Smooth muscle cell of bladder (primary cell): ENCODE measurements around the gene SKOR1. TPM values are rescaled to one million over a fixed set of nuclear protein-coding genes. Genes with fewer than 3 reads are reported as not detected.

Source experiments
- total RNA-seq: library from RNA; depleted of rRNA; stranded (reverse); fragments of >200 nt; gene quantifications from 2 replicates; pipeline ENCODE4 v1.2.3, GENCODE V29; 2014

Gene SKOR1, protein sequence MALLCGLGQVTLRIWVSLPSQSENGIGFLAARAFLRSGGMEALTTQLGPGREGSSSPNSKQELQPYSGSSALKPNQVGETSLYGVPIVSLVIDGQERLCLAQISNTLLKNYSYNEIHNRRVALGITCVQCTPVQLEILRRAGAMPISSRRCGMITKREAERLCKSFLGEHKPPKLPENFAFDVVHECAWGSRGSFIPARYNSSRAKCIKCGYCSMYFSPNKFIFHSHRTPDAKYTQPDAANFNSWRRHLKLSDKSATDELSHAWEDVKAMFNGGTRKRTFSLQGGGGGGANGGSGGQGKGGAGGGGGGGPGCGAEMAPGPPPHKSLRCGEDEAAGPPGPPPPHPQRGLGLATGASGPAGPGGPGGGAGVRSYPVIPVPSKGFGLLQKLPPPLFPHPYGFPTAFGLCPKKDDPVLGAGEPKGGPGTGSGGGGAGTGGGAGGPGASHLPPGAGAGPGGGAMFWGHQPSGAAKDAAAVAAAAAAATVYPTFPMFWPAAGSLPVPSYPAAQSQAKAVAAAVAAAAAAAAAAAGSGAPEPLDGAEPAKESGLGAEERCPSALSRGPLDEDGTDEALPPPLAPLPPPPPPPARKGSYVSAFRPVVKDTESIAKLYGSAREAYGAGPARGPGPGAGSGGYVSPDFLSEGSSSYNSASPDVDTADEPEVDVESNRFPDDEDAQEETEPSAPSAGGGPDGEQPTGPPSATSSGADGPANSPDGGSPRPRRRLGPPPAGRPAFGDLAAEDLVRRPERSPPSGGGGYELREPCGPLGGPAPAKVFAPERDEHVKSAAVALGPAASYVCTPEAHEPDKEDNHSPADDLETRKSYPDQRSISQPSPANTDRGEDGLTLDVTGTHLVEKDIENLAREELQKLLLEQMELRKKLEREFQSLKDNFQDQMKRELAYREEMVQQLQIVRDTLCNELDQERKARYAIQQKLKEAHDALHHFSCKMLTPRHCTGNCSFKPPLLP
- total RNA-seq: under 0.01 and 0.09 TPM in 2 replicates

DNA sequence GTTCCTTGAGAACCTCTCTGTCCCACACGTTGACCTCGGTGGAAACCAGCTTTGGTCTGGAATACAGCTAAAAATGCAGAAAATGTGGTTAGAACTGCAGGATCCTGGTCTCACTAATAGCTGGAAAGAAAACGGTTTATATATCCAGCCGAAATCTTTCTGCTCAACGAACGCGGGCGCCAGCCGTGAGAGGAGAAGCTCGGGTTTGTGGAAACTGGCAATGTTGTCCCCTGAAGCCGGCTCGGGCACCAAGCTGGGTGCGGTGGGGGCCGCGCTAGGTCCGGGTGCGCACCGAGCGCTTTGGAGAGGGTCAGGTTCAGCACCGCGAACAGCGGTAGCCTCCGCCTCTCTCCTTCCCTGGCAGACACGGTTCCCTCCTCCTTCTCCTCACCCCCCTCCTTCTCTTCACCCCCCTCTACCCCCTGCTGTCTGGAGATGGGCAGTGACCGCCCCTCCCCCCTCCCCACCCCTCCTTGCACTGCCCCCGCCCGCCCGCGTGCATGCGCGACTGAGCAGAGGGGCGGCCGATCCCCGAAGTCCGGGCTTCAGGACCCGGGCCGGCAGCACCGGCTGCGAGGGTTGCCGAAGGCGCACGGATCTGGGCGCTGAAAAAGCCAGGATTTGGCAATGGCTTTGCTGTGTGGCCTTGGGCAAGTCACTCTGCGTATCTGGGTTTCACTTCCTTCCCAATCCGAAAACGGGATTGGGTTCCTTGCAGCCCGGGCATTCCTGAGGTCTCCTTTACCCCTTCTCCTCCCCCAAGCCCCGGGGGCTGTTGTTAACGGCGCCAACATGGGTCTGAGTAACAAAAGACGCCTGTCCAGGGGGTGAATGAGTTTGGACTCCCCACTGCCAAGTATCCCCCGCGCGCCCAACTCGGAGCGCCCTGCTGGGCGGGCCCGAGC, at the start of gene SKOR1:
Gene SKOR1, plus strand, starts transcription at position 534 of the 905 bp plus-strand sequence. Its CDS starts 94 bp downstream, at position 628.

DNA sequence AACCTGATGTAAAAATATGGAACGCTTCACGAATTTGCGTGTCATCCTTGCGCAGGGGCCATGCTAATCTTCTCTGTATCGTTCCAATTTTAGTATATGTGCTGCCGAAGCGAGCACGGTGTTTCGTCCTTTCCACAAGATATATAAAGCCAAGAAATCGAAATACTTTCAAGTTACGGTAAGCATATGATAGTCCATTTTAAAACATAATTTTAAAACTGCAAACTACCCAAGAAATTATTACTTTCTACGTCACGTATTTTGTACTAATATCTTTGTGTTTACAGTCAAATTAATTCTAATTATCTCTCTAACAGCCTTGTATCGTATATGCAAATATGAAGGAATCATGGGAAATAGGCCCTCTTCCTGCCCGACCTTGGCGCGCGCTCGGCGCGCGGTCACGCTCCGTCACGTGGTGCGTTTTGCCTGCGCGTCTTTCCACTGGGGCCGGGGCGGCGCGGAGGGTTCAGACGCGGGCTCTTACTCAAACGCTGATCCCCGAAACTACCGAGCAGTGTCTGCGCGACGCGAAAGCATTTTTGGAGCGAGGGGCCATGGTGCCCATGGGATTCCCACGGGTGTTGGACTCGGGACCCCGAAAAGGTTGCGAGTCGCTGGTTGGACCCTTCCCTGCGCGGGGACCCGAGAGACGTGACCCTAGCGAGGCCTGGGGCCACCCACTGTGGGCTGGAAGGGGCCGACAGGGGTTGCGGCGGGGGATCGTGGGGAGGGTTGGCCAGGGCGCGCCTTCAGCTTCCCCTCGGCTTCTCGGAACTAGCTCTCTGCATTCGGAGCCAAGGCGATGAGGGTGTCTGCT, 14.8 kb downstream of the SKOR1 start, which contains the start of gene RNU6-1:
Gene RNU6-1, minus strand, starts transcription at position 117 of the 820 bp plus-strand sequence.

Other genes starting within 250 kb of the SKOR1 start
- gene RNU6-1, start 14.5 kb downstream of the SKOR1 start, total RNA-seq: not detected in 2 replicates
- gene PIAS1, start 228.8 kb downstream of the SKOR1 start, total RNA-seq: 9.4 and 10.1 TPM in 2 replicates